Measurements from ENCODE around the gene B3GNT5.

B3GNT5 gene

DNA sequence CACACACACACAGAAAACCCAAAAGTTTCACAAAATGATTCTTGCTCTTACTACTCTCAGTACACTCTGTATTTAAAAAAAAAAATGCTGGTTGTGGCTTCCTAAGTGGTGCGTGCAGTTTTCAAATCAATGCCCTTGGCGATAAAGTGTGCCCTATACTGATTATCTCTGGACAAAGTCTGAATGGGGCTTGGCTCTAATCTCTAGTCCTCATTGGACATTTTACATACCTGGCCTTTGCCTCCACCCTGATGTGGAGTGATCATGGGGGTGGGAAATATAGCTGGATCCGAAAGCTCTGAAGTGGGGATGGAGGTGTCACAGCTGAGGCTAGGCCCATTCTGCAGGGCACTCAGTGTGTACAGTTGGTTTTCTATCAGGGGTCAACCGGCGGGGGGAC is 14.1 kb downstream of the B3GNT5 start:
- DNase-seq, result no peak

DNA sequence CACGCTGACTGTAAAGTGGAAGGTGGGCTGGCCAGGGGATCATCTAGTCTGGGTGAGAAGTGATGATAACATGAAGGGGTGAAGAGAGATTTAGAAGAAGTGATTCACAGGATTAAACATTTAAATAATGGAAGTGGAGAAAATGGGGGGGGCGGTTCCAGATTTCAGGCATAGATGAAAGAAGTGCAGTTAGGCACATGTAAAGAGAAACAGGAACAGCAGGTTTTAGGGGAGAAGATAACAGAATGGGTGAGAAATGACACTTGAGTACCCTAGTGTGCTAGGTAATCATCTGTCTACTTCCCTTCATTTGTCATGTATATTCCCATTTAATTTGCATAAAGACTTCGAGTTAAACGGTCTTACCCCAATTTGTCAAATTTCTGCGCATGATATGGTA is 15.3 kb downstream of the B3GNT5 start:
- DNase-seq, result no peak

DNA sequence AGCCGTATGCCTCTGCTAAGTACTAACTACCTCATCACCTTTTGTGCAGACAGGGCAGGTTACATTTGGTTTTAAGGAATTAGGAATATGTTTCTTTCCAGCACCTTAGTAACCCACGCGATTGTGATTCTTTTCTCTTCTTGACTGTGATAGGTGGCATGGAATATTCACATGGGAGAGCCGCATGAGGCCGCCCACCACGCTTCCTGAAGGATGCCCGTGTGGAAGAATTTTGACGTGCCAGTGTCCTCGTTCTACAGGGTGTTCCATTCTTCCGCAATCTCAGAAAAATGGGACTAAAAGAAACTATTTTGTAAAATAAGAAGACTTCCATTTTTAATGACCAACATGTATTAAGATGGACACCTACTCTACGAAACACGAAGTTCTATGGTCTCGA is 16.3 kb downstream of the B3GNT5 start:
- DNase-seq, result no peak

DNA sequence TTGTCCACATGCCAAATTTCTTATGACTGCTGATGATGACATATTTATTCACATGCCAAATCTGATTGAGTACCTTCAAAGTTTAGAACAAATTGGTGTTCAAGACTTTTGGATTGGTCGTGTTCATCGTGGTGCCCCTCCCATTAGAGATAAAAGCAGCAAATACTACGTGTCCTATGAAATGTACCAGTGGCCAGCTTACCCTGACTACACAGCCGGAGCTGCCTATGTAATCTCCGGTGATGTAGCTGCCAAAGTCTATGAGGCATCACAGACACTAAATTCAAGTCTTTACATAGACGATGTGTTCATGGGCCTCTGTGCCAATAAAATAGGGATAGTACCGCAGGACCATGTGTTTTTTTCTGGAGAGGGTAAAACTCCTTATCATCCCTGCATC is 17.3 kb downstream of the B3GNT5 start:
- DNase-seq, result no peak

DNA sequence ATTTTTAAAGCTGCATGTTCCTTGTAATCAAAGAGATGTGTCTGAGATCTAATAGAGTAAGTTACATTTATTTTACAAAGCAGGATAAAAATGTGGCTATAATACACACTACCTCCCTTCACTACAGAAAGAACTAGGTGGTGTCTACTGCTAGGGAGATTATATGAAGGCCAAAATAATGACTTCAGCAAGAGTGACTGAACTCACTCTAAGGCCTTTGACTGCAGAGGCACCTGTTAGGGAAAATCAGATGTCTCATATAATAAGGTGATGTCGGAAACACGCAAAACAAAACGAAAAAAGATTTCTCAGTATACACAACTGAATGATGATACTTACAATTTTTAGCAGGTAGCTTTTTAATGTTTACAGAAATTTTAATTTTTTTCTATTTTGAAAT is 19.1 kb downstream of the B3GNT5 start:
- no peak for DNase-seq

DNA sequence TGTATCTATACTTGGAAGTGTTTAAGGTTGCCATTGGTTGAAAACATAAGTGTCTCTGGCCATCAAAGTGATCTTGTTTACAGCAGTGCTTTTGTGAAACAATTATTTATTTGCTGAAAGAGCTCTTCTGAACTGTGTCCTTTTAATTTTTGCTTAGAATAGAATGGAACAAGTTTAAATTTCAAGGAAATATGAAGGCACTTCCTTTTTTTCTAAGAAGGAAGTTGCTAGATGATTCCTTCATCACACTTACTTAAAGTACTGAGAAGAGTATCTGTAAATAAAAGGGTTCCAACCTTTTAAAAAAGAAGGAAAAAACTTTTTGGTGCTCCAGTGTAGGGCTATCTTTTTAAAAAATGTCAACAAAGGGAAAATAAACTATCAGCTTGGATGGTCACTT is 19.7 kb downstream of the B3GNT5 start:
- DNase-seq, result no peak

DNA sequence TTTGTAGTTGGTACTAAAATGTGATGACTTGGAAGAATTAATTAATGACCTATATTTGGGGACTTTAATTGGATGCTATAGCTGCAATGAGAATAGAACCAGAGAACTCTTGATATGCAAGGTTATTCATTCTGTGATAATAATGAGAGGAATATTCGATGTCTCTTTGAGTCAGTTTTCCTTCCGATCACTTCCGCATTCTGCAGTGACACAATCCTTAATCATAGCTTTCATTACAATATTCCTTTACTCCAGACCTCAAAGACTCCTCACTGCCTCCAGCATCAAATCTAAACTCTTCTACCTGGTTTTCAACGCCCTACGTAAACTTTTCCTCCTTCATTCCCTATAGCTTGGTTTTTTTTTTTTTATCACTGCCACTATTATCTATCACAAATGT is 21.6 kb downstream of the B3GNT5 start:
- no peak for DNase-seq

DNA sequence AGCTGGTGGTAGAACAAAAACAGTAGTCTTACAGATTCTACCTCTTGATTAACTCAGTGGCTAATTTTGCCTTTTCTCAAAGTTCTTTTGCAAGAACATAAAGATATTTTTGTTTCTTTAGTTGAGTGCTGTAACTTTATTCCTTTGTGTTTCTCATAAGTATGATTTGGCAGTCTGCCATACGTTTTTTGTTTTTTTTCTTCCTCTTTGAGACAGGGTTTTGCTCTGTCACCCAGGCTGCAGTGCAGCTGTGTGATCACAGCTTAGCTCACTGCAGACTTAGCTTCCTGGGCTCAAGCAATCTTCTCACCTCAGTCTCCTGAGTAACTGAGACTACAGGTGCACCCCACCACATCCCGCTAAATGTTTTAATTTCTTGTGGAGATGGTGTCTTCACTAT is 22.4 kb downstream of the B3GNT5 start:
- DNase-seq, result peak; percentile 86

DNA sequence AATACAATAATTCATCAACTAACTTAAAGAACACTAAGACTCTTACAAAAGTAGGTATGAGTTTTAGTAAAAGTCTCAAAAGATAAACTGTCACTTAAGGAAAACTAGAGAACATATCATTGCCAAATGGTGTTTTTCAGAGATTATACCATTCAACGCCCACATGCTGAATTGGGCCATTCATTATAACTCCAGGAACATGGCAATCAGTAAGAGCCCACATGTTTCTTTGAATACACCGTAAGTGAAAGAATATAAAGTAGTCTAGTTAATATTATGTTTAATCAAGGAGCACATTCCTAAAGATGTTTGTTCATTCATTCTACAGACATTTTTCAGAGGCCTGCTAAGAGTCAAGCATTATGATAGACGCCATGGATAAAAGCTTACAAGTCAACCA is 22.9 kb downstream of the B3GNT5 start:
- DNase-seq, result no peak

DNA sequence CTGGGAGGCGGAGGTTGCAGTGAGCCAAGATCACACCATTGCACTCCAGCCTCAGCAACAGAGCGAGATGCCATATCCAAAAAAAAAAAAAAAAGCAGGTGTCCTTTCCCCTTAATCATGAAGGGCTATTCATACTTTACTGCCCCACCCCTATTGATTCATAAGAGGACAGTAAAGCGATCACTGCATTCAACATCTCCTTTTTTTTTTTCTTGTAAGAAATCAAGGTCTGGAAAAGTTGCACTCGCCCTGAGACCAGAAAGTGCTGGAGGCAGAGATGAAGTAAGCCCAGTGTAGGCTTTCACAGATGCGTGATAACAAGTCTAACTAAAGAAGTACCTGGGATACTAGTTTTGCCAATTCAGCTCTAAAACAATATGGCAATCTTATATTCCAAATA is 24.2 kb downstream of the B3GNT5 start:
- no peak for DNase-seq

DNA sequence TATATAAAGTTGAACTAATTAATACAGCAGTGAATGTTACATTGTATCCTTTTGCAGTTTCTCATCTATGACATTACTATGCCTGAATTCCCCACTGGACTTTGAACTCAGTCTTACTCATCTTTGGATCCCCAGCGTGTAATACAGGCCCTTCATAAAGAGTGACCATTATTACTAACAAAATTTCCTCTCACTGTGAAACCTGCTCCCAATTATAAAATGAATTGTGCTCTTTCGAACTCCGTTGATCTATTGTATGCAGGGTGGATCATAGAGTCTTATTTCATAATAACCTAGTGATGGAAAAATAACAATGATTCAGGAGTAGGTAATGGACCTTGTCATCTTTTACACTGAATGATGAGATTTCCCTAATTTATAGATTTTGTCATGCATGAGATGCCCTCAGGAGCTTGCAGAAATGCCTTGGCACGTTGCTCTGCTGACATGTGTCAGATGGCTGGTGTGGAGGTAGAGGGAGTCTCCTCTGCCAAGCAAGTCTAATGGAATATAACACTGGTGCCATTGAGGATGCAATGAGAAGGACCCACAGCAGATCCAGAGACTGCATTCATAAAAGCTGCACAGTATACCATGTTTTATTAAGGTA is 25.5 kb downstream of the B3GNT5 start:
- no peak for DNase-seq

DNA sequence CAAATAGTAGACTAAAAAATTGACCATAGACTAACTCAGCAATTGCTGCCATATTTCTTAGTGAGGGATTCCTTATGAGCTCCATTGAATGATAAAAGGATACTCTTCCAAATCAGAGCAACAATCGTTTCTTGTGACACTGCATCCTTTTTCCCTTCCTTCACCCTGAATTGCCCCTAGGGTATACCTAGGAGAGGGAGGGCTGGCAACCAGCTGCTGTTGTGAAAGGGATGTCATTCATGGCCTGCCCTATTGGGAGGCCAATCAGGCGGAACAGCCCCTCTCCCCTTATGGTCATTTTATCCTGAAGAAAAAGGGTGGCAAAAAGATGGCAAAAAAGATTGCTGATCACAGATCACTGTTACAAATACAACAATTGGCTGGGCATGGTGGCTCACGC is 26.3 kb downstream of the B3GNT5 start:
- DNase-seq, result no peak

DNA sequence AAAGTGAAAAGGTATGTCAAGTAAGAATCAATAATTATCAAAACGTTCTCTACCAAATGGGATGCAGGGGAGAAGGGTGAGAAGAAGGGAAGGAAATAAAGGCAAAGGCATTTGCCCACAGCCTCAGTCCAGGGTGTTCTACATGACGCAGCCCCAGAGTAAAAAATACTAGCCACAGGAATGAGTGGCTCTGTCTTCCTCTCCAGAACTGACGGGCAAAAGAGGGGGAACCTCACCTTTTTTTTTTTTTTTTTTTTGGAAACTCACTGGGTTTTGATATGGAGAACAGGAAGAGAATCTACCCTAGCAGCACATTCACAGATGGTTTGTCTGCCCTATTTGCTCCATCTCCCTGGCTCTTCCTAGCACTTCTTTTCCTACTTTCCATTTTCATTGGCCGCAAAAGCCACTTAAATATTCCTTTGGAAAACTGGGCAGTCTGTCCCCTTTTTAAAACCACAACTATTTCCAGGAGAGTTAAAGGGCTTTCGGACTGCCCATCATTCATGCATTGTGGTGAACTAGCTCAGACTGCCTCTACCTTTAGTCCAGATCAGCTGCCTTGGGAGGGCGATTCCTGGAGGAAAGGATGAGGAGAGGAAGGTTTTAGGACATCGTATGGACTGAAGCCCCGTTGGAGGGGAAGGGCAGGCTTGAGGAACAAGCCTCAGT is 28.2 kb downstream of the B3GNT5 start:
- DNase-seq, result no peak

DNA sequence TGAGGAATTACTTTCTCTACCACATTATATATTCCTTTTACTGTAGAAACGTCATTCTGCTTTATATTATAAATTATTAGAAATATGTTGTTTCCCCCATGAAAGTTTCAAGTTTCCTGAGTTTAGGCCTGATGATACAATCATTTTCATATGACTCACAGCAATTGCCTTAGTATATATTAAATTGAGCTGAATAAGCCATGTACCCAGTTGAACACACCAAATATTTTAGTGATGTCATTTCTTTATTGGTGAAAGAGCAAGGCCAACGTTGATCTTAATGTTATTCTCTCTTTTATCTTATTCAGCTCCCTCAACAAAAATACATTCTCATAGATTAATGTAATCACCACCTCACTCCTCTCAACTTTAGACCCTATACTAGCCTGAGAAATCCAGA is 30.8 kb downstream of the B3GNT5 start:
- no peak for DNase-seq

DNA sequence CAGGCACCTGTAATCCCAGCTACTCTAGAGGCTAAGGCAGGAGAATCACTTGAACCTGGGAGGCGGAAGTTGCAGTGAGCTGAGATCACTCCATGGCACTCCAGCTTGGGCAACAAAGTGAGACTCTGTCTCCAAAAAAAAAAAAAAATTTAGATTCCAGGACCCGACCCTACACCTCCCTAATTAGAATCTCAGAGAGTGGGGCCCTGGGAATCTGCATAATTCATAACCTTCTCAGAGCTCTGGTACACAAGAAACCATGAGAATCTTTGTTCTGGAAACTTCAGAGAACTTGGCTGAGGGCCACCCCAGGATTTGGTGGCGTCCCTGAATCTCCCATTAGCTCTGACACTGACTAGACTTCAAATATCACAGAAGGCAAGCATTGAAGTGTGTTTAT is 31.5 kb downstream of the B3GNT5 start:
- no peak for DNase-seq

DNA sequence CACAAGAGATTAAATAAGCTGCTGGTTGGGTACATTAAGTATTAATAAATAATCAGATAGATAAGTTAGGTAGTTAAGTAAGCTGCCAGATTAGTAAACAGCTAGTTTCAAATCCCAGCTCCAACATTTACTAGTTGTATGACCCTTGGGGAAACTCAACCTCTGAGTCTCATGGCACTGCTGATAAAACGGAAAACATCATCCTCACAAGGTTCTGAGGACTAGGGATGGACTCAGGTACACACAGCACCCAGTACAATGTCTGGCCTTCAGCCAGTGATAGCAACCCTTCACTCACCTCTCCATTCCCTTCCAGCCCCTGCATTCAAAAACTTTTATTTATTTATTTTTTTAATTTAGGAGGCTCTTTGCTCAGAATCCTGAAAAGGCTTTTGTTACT is 32.3 kb downstream of the B3GNT5 start:
- DNase-seq, result no peak

DNA sequence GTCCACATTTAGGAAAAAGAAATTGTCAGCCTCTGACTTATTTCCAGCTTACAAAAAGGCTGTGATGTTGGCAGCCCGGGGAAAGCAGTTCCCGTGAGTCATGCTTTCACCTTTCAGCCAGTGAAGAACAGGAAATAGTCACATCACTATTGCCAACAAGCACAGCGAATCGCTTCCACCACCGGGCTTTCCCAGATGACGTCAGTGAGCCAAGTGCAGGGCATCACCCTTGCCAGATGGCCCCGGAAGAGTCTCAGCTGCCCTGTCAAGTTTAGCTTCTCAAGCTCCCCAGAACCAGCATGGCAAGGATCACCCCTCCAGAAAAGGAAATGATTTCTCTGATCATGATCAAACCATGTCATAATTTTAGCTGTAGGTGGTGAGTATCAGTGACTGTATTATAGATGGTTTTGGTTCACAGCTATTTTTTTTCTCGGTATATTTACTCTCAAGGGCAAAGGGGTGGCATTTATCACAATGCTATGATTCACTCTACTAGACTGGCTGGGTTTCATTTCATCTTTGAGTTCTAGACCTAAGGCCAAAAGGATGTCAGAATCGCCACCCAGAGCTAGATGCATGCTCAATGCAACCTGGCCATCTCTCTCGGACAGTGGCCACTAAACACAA is 32.9 kb downstream of the B3GNT5 start:
- DNase-seq, result peak; percentile 59

DNA sequence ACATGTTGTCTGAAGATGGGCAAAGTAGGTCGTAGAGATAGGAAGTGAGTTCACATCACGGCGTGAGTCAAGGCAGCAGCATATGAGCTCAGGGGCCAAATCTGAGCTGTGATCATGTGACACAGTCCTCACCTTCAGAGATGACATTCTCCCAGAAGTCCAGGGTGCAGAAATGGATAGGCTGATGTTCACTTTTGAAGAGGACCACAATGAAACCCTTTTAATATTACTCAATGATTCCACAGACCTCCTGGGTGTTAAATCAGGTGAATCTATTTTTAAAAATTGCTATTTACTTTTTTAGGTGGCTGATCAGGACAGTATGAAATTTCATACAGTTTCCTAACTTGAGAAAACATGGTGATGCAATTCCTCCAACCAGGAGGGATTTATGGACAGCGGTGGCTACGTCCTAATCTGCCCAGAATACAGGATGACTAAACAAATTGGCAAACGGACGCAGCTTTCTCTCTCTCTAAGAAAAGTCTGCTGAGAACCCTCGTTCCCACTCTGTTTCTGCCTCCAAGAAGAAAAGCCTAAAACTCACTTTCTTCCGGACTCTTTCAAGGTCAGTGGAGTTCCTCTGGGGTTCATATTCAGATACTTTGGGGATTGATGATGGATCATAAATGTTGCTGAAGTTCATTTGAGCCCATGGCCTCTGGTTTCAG is 34.4 kb downstream of the B3GNT5 start:
- no peak for DNase-seq

DNA sequence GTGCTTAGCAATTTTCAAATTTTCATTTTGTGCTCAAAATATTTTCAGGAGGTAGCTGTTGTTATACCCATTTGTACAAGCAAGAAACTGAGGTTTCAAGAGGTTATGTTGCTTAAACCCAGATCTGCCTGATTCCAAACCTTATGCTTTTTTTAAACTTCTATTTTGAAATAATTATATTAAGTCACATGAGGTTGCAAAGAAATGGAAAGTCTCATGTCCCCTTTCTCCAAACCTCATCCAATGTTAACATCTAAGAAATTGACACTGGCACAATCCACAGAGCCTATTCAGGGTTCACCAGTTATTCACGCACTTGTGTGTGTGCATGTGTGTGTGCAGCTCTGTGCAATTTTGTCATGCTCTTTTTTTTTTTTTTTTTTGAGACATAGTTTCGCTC is 35.1 kb downstream of the B3GNT5 start:
- no peak for DNase-seq

DNA sequence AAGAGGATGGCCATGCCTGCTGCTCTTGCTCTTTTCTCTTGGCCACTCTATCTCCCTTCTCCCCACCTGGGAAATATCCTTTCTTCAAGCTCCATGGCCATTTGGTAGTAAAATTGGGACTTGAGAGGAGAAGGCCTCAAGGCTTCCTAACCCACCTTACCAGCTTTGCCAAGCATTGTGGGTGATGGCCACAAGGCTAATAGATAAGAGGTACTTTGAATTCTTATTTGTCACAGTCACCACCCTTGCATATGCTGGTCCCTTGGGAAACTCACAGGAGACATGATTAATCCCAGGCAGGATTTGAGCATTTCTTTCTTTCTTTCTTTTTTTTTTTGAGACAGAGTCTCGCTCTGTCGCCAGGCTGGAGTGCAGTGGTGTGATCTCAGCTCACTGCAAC is 37.2 kb downstream of the B3GNT5 start:
- DNase-seq, result no peak

DNA sequence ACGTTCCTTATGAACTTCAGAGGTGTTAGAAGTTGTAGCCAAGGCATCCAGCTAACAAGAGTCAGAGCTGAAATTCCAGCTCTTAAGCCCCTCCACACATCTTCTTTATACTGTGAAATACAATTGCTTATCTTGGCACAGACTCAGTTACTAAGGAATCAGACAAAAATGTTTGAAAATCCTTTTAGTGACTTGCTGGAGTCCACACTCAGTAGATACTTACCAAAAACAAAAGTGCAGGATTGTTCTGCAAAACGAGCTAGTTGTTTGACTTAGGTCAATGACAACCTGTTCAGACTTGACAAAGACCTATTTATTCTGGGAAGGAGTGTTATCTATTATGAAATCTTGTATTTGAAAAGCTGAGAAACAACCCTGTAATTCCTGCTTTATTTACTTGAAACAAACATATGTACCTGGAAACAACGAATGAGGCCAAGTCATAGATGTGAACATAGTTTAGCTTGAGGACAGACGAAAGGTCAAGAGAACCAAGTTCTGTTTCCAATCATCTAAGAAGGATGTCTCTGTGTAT is 38.5 kb downstream of the B3GNT5 start:
- no peak for DNase-seq

DNA sequence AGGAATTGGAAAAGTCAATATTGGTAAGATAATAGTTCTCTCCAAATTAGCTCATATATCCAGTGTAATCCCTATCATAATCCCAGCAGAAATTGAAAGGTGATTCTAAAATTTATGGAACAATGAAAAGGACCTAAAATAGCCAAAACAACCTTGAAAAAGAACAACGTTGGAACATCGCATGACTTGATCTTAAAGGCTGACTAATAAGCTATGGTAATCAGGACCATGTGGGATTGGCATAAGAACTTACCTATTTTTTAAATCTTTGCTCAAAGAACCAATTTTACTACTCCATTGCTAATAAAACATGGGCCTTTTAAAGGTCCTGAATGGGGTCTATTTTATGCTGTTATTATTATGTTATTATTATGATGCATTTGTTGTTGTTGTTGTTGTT is 40.9 kb downstream of the B3GNT5 start:
- DNase-seq, result no peak

DNA sequence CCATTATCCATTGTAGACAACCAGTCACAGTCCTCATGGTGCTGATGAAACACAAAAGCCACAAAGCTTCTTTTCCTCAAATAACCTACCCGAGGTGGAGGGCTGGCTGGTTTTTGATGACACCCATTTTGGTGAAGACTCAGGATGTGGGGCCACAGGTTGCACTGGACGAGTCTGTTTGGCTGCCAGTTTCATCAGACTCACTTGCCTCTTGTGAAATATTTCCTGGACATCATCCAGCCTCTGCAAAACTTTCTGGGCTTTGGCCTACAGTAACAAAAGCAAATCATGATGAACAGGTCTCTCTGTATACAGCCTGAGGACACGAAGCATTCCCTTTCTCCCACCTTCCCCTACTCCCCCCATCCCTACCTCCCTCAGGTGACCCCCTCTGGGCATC is 42.2 kb downstream of the B3GNT5 start:
- DNase-seq, result peak; percentile 20

DNA sequence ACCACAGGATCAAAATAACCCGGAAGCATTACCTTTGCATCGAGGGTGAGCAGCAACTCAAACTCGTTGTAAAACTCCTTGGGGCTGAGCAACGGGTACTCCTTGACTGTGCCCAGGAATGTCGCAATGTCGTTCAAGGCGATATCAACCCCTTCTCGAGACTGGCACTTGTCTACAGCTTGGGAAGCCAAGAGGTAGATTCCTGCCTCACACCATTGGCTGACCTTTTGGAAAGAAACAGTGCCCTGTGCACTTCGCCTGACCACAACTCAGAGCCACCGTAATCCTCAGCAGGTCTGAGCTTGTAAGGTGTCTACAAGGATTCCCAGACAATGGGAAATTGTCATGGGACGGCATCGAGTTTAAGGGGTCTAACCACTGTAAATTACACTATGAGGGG is 43.9 kb downstream of the B3GNT5 start:
- no peak for DNase-seq

Data from KG1 (cell line).